HepG2 (cell line): ENCODE data around the gene ELP1. TPM values are rescaled to one million over a fixed set of nuclear protein-coding genes. Genes with fewer than 3 reads are reported as not detected.

Experiments used
- ARHGAP35 ChIP-seq: sonication (generic); formaldehyde crosslinking; IDR thresholded peaks from 2 replicates; pipeline ENCODE4 v1.9.0; 2022; ENCODE audit warnings: mild to moderate bottlenecking, inconsistent platforms, moderate library complexity, missing genetic modification reagents, borderline replicate concordance
- ATF3 ChIP-seq: sonication (generic); formaldehyde crosslinking; IDR thresholded peaks from 2 replicates; pipeline ENCODE4 v1.4.0; 2020; ENCODE audit warnings: missing genetic modification reagents
- ATF7 ChIP-seq, 2 experiments: fragments of 450-650 bp in 1 of 2; sonication (generic) in 1 of 2; formaldehyde crosslinking in 1 of 2; IDR thresholded peaks; 2 replicates each; pipeline versions ENCODE4 v1.4.0 to v1.6.1; 2016 to 2020; ENCODE audit warnings: antibody characterized with exemption in 1 of 2, mild to moderate bottlenecking in 1 of 2, missing genetic modification reagents in 1 of 2
- CC2D1A ChIP-seq: sonication (generic); formaldehyde crosslinking; IDR thresholded peaks from 2 replicates; pipeline ENCODE4 v1.8.1; 2023; ENCODE audit warnings: mild to moderate bottlenecking, missing genetic modification reagents
- ELK4 ChIP-seq: sonication (generic); formaldehyde crosslinking; IDR thresholded peaks from 2 replicates; pipeline ENCODE4 v1.9.0; 2021; ENCODE audit warnings: missing genetic modification reagents, borderline replicate concordance
- GFI1 ChIP-seq: sonication (generic); formaldehyde crosslinking; IDR thresholded peaks from 2 replicates; pipeline ENCODE4 v1.5.0; 2020; ENCODE audit warnings: missing genetic modification reagents, mild to moderate bottlenecking, borderline replicate concordance
- GPBP1L1 ChIP-seq: sonication (generic); formaldehyde crosslinking; IDR thresholded peaks from 2 replicates; pipeline ENCODE4 v1.5.0; 2020; ENCODE audit warnings: mild to moderate bottlenecking, missing genetic modification reagents
- HDAC2 ChIP-seq: sonication (generic); formaldehyde crosslinking; IDR thresholded peaks from 2 replicates; pipeline ENCODE4 v1.4.0; 2020; ENCODE audit warnings: missing genetic modification reagents
- KDM2A ChIP-seq: sonication (generic); formaldehyde crosslinking; IDR thresholded peaks from 2 replicates; pipeline ENCODE4 v1.4.0; 2020; ENCODE audit warnings: low read depth, missing genetic modification reagents, borderline replicate concordance
- MAFG ChIP-seq: sonication (generic); formaldehyde crosslinking; IDR thresholded peaks from 2 replicates; pipeline ENCODE4 v1.5.1; 2020; ENCODE audit warnings: mild to moderate bottlenecking, missing genetic modification reagents
- NFIB ChIP-seq: sonication (generic); formaldehyde crosslinking; IDR thresholded peaks from 2 replicates; pipeline ENCODE4 v1.9.0; 2021; ENCODE audit warnings: missing genetic modification reagents, mild to moderate bottlenecking, borderline replicate concordance
- NR2F1 ChIP-seq, 2 experiments: fragments of 450-650 bp in 1 of 2; formaldehyde crosslinking in 1 of 2; IDR thresholded peaks; 2 replicates each; pipeline versions ENCODE4 v1.5.0 to v1.6.1; 2016 to 2020; ENCODE audit warnings: mild to moderate bottlenecking in 1 of 2, missing compliant biosample characterization in 1 of 2, missing genetic modification reagents in 1 of 2, moderate library complexity in 1 of 2
- PATZ1 ChIP-seq: sonication (generic); formaldehyde crosslinking; IDR thresholded peaks from 2 replicates; pipeline ENCODE4 v1.4.0; 2020; ENCODE audit warnings: missing genetic modification reagents
- REPIN1 ChIP-seq: sonication (generic); formaldehyde crosslinking; IDR thresholded peaks from 2 replicates; pipeline ENCODE4 v1.8.0; 2022; ENCODE audit warnings: missing genetic modification reagents, low read depth, mild to moderate bottlenecking, borderline replicate concordance
- RXRA ChIP-seq: sonication (generic); formaldehyde crosslinking; IDR thresholded peaks from 2 replicates; pipeline ENCODE4 v1.5.1; 2020; ENCODE audit warnings: missing genetic modification reagents
- SP5 ChIP-seq: IDR thresholded peaks from 2 replicates; pipeline ENCODE4 v1.6.1; 2016; ENCODE audit warnings: low read depth, borderline replicate concordance
- TGIF2 ChIP-seq: IDR thresholded peaks from 2 replicates; pipeline ENCODE4 v1.6.1; 2016; ENCODE audit warnings: control low read depth, missing compliant biosample characterization
- TP53 ChIP-seq: sonication (generic); formaldehyde crosslinking; conservative IDR thresholded peaks from 2 replicates; pipeline ENCODE4 v1.4.0; 2020; ENCODE audit warnings: missing genetic modification reagents
- ZKSCAN8 ChIP-seq: IDR thresholded peaks from 2 replicates; pipeline ENCODE4 v1.6.1; 2016; ENCODE audit warnings: borderline replicate concordance, missing genetic modification reagents, missing compliant biosample characterization
- ZNF12 ChIP-seq: sonication (generic); formaldehyde crosslinking; IDR thresholded peaks from 2 replicates; pipeline ENCODE4 v1.5.0; 2020; ENCODE audit warnings: missing genetic modification reagents
- ZNF160 ChIP-seq: sonication (generic); formaldehyde crosslinking; IDR thresholded peaks from 2 replicates; pipeline ENCODE4 v1.8.0; 2022; ENCODE audit warnings: mild to moderate bottlenecking, inconsistent platforms, missing genetic modification reagents
- ZNF83 ChIP-seq: sonication (generic); formaldehyde crosslinking; IDR thresholded peaks from 2 replicates; pipeline ENCODE4 v1.4.0; 2020; ENCODE audit warnings: missing genetic modification reagents, mild to moderate bottlenecking, borderline replicate concordance
- ZNF850 ChIP-seq: sonication (generic); formaldehyde crosslinking; conservative IDR thresholded peaks from 2 replicates; pipeline ENCODE4 v1.9.0; 2021; ENCODE audit warnings: mild to moderate bottlenecking, missing genetic modification reagents
- ZNF879 ChIP-seq: sonication (generic); formaldehyde crosslinking; IDR thresholded peaks from 2 replicates; pipeline ENCODE4 v1.8.1; 2023; ENCODE audit warnings: missing genetic modification reagents
- polyA plus RNA-seq, 8 experiments: library from polyadenylated mRNA; depleted of rRNA in 3 of 8; stranded (reverse) in 7 of 8; unstranded in 1 of 8; fragments of >200 nt; fragmentation: Illumina TruSeq in 4 of 8; extraction: Trizol in 4 of 8; gene quantifications; 2 replicates each; pipeline versions ENCODE4 v1.2.1 to v1.2.3, GENCODE V29; 2011 to 2016; ENCODE audit warnings: low read depth in 4 of 8, missing spikeins in 1 of 8, mixed read lengths in 1 of 8; ENCODE audit not compliant: insufficient read depth in 1 of 8
- total RNA-seq, 5 experiments: library from RNA; depleted of rRNA; stranded (reverse); fragments of >200 nt; fragmentation: Illumina TruSeq; extraction: Trizol; gene quantifications; 2 replicates each; pipeline ENCODE4 v1.2.3, GENCODE V29; 2016; ENCODE audit warnings: low read depth in 1 of 5

Gene ELP1
- total and polyA plus RNA-seq, 2 of the 13 experiments (the other 11 are each of a cell fraction or from before 2014, with no cell fraction given), result 157 to 275 TPM

GRCh38 chr9:108894225-108894997, 39.5 kb downstream of the ELP1 start (continued):
- TF ChIP-seq TP53, result 0 out of 2 replicates have a peak, but pooled peaks have one; percentile 27
- no peak for TF ChIP-seq ZNF160
- no peak for TF ChIP-seq NFIB (CRISPR knock-in tag)
- no peak for TF ChIP-seq GPBP1L1
- TF ChIP-seq ZNF879 (CRISPR knock-in tag), result no peak
- TF ChIP-seq ZNF83 (CRISPR knock-in tag), result no peak
- peak; percentile 97 for TF ChIP-seq REPIN1 (CRISPR knock-in tag)
- no peak for TF ChIP-seq MAFG (CRISPR knock-in tag)
- no peak for TF ChIP-seq CC2D1A (CRISPR knock-in tag)
- TF ChIP-seq HDAC2, result peak; percentile 96
- TF ChIP-seq ARHGAP35 (CRISPR knock-in tag), result no peak
- 0 out of 2 replicates have a peak, but pooled peaks have one; percentile 52 for TF ChIP-seq ATF3
- no peak for TF ChIP-seq ATF7 (IDR thresholded peaks at IDR 0.05)
- no peak; the same call in 1 of the 2 replicates for TF ChIP-seq ATF7 (CRISPR knock-in tag; IDR thresholded peaks at IDR 0.05)
- no peak for TF ChIP-seq ZNF850 (CRISPR knock-in tag)
- peak; percentile 85; the same call in 1 of the 2 replicates for TF ChIP-seq RXRA
- no peak for TF ChIP-seq KDM2A (CRISPR knock-in tag)
- no peak for TF ChIP-seq ELK4
- TF ChIP-seq GFI1 (CRISPR knock-in tag), result peak; percentile 97
- TF ChIP-seq ZNF12 (CRISPR knock-in tag), result 0 out of 2 replicates have a peak, but pooled peaks have one; percentile 24
- peak; percentile 81; the same call in 1 of the 2 replicates for TF ChIP-seq ZKSCAN8 (CRISPR knock-in tag)
- TF ChIP-seq TGIF2 (CRISPR knock-in tag), result peak; percentile 68
- TF ChIP-seq PATZ1, result peak; percentile 79
- TF ChIP-seq NR2F1 (CRISPR knock-in tag; IDR thresholded peaks at IDR 0.05), result peak; percentile 42 to 71; a peak in 1 of 4 replicates
- 0 out of 2 replicates have a peak, but pooled peaks have one; percentile 30 for TF ChIP-seq SP5 (CRISPR knock-in tag)
